K562 (cell line): ENCODE measurements around the gene GATA5.

ENCODE experiments used
- BRCA1 ChIP-seq, 2 experiments: fragments of 450-650 bp in 1 of 2; sonication (generic) in 1 of 2; formaldehyde crosslinking in 1 of 2; IDR thresholded peaks; 2 replicates each; pipeline versions ENCODE4 v1.5.0 to v1.6.1; 2017 to 2020; ENCODE audit warnings: mild to moderate bottlenecking in 1 of 2, missing genetic modification reagents in 1 of 2
- CTCF ChIP-seq, 3 experiments: IDR thresholded peaks in 2 of 3; conservative IDR thresholded peaks in 1 of 3; 2 replicates each; pipeline ENCODE4 v1.5.1; 2011 to 2012; ENCODE audit warnings: low read length in 3 of 3, mild to moderate bottlenecking in 3 of 3, control low read depth in 2 of 3, improper control_type of control experiment in 1 of 3, inconsistent platforms in 1 of 3, low read depth in 1 of 3, mixed read lengths in 1 of 3, moderate library complexity in 1 of 3; ENCODE audit not compliant: insufficient read depth in 2 of 3
- FOXM1 ChIP-seq, 2 experiments: fragments of 450-650 bp in 1 of 2; sonication (generic) in 1 of 2; formaldehyde crosslinking in 1 of 2; IDR thresholded peaks; 2 replicates each; pipeline versions ENCODE4 v1.6.1 to v1.9.0; 2017 to 2022; ENCODE audit warnings: low read depth in 2 of 2, mild to moderate bottlenecking in 2 of 2, missing genetic modification reagents in 1 of 2, moderate library complexity in 1 of 2
- KDM1A ChIP-seq, 2 experiments: fragments of 450-650 bp; IDR thresholded peaks; 2 replicates each; pipeline ENCODE4 v1.6.1; 2016; ENCODE audit warnings: mild to moderate bottlenecking in 2 of 2
- MITF ChIP-seq: IDR thresholded peaks from 2 replicates; pipeline ENCODE4 v1.6.1; 2014; ENCODE audit warnings: antibody characterized with exemption
- RBFOX2 ChIP-seq: fragments of 200-400 bp; formaldehyde crosslinking; IDR thresholded peaks from 2 replicates; pipeline ENCODE4 v1.6.1; 2017; ENCODE audit warnings: low read depth, mild to moderate bottlenecking, low read length, moderate library complexity
- RNF219 ChIP-seq: fragments of 250-450 bp; sonication (Bioruptor Pico); IDR thresholded peaks from 2 replicates; pipeline ENCODE4 v1.5.0; 2022; ENCODE audit warnings: mild to moderate bottlenecking
- SMARCE1 ChIP-seq: fragments of 450-650 bp; IDR thresholded peaks from 2 replicates; pipeline ENCODE4 v1.7.1; 2016; ENCODE audit warnings: mild to moderate bottlenecking
- TEAD4 ChIP-seq, 2 experiments: sonication (generic) in 1 of 2; formaldehyde crosslinking in 1 of 2; IDR thresholded peaks; 2 replicates each; pipeline versions ENCODE4 v1.6.1 to v1.8.0; 2012 to 2022; ENCODE audit warnings: borderline replicate concordance in 1 of 2, inconsistent platforms in 1 of 2, low read length in 1 of 2, mild to moderate bottlenecking in 1 of 2, missing genetic modification reagents in 1 of 2
- ZBTB8A ChIP-seq: fragments of 450-650 bp; IDR thresholded peaks from 2 replicates; pipeline ENCODE4 v1.6.1; 2018; ENCODE audit warnings: mild to moderate bottlenecking, moderate library complexity; ENCODE audit not compliant: partially characterized antibody
- ZNF23 ChIP-seq: fragments of 250-450 bp; sonication (Bioruptor Pico); IDR thresholded peaks from 2 replicates; pipeline ENCODE4 v1.4.0; 2020; ENCODE audit warnings: mild to moderate bottlenecking
- ZNF408 ChIP-seq: fragments of 250-450 bp; sonication (Bioruptor Pico); IDR thresholded peaks from 2 replicates; pipeline ENCODE4 v1.4.0; 2020; ENCODE audit warnings: low read depth, mild to moderate bottlenecking, moderate library complexity
- ZNF511 ChIP-seq: sonication (generic); formaldehyde crosslinking; IDR thresholded peaks from 2 replicates; pipeline ENCODE4 v1.8.0; 2022; ENCODE audit warnings: mild to moderate bottlenecking, missing genetic modification reagents
- ZNF518B ChIP-seq: fragments of 250-450 bp; sonication (Bioruptor Pico); IDR thresholded peaks from 2 replicates; pipeline ENCODE4 v1.5.0; 2021; ENCODE audit warnings: mild to moderate bottlenecking, moderate library complexity

- TF ChIP-seq MITF (no peak), ZBTB8A (no peak), BRCA1 (IDR thresholded peaks at IDR 0.05) (no peak), BRCA1 (CRISPR knock-in tag; IDR thresholded peaks at IDR 0.05) (no peak), RNF219 (CRISPR knock-in tag) (no peak), RBFOX2 (no peak), FOXM1 (IDR thresholded peaks at IDR 0.05; ENCODE audit: low read depth) (no peak), FOXM1 (CRISPR knock-in tag; IDR thresholded peaks at IDR 0.05; ENCODE audit: low read depth) (no peak), KDM1A (IDR thresholded peaks at IDR 0.05) (no peak), ZNF518B (CRISPR knock-in tag) (no peak), TEAD4 (IDR thresholded peaks at IDR 0.05; ENCODE audit: low read length) (no peak), TEAD4 (CRISPR knock-in tag; IDR thresholded peaks at IDR 0.05; ENCODE audit: borderline replicate concordance) (no peak), ZNF408 (no peak), ZNF511 (CRISPR knock-in tag) (no peak), SMARCE1 (no peak), ZNF23 (CRISPR knock-in tag) (no peak), CTCF (IDR thresholded peaks at IDR 0.05 in 2 of 3, conservative IDR thresholded peaks at IDR 0.05 in 1 of 3; ENCODE audit: insufficient read depth in 2 of 3, low read depth in 1 of 3, low read length in 3 of 3) (no peak)
Observed at GRCh38 chr20:62415354-62416111, 60.3 kb downstream of the GATA5 start.
